ENCODE measurements around the gene OR6C76.

DNA sequence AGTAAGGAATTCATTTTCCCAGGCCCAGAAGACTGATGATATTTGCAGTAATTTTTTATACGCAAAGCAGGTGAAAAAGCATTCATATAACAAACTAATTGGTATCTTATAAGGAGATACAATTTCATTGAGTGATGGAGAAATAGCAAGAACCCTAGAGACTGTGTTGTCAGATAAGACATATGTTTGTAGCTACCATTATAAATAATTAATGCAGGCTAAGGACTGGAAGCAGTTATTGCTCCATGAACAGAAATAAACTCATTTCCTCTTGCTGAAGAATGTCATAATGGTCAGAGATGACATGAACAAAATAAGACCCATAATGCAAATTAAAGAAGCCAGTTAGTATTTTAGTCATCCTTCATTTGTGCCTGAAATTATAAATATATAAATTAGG lies 19.3 kb downstream of the OR6C76 start:
- TF ChIP-seq EZH2 (IDR thresholded peaks at IDR 0.05; ENCODE audit: low read length, unreplicated experiment): no peak
- TF ChIP-seq, protein P1, sequence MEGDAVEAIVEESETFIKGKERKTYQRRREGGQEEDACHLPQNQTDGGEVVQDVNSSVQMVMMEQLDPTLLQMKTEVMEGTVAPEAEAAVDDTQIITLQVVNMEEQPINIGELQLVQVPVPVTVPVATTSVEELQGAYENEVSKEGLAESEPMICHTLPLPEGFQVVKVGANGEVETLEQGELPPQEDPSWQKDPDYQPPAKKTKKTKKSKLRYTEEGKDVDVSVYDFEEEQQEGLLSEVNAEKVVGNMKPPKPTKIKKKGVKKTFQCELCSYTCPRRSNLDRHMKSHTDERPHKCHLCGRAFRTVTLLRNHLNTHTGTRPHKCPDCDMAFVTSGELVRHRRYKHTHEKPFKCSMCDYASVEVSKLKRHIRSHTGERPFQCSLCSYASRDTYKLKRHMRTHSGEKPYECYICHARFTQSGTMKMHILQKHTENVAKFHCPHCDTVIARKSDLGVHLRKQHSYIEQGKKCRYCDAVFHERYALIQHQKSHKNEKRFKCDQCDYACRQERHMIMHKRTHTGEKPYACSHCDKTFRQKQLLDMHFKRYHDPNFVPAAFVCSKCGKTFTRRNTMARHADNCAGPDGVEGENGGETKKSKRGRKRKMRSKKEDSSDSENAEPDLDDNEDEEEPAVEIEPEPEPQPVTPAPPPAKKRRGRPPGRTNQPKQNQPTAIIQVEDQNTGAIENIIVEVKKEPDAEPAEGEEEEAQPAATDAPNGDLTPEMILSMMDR (conservative IDR thresholded peaks at IDR 0.05; ENCODE audit: low read depth, low read length): no peak
